ENCODE results near the gene LGR5.

Gene LGR5

DNA sequence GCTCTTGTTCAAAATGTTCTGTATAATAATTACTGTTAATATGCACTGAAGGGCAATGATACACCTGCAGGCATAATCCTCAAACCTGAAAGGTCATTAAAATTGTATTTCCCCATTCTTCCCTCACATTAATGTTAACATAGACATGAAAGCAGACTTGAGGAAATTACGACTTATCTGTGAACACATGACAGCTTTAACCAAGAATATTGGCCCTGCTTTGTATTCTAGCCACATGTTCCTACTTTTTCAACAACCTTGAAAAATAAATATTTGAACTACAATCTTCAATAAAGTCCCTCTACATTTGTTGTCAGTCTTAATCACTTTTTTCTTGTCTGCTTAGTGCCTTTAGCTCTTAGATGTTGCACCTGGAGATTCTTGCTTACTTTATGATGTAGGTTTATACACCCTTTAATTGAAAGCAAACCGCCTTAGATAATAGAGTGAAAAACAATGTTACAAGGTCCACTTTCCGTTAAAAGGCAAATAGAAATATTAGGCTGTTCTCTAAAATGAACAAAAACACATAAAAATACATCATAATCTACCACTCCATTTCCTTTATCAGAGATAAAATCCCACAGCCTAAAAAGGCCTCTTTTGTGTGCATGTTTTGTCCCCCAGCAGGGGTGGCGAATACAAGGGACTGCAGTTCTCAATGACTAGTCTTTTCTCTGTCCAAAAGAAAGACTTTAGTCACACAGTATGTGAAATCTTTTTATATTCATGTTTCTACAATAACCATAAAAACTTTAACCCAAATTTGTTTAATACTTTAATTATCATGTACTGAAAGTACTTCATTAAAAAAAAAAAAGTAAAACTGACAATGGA lies 168.1 kb downstream of the LGR5 start:
- no peak for DNase-seq

DNA sequence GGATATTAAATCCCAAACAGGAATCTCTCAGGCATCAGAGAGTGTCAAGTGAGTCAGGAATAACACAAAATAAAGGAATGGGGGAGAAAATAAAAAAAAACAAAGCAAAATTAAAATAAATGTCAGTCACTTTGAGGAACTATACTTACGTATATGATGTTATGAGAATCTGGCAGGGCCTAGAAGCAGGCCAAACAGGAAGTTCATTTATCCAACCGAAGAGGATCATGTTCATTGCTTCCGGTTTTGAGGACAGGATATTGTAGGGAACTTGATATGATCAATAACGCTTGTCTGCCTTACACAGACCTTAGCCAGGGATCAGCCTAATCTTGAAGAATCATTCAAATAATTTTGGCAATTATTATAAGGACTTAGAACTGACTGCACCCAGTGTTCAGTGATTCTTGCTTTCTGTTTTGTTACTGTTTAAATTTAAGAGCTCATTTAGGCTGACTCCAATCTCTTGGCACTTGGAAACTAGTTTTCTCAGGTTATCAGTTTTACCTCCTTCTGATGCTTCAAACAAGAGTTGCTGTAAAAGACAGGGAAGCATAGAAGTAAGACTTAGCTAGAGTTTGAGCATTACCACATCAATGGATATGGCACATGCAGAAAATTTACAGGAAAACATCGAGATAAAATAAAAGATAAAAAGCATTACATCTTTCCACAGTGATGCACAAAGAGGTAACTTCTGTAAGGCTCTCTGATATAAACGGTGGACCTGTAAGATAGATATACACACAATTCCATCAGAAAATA lies 170.6 kb downstream of the LGR5 start:
- no peak for DNase-seq

DNA sequence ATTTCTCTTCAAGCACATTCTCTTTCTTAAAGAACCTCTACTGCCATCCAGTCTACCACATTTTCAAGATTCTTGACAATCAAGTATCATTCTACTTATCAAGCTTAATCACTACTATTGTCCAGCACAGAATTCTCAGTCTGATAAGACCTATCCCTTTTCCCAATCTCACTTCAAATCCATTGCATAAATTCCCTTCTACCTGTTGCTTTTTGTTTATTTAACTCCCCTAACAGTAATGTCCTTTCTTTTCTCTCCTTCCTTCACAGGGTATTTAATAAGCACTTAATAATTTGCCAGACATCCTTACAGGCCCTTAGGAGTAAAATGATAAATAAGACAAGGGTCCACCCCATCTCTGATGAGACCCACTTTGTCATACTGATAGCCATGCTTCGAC lies 182.3 kb downstream of the LGR5 start:
- no peak for DNase-seq

DNA sequence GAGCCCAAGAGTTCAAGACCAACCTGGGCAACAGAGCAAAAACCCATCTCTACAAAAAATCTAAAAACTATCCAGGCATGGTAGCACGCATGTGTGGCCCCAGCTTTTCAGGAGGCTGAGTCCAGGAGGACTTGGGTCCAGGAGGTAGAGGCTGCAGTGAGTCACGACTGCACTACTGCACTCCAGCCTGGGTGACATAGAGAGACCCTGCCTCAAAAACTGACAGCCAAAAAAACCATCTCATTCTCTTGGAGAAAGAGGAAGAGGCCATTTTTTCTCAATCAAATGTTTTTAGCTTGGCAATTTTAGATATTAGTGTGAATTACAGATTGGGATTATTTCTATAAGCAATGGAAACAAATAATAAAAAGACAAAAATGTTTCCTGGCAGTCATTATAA lies 185.9 kb downstream of the LGR5 start:
- no peak for DNase-seq

DNA sequence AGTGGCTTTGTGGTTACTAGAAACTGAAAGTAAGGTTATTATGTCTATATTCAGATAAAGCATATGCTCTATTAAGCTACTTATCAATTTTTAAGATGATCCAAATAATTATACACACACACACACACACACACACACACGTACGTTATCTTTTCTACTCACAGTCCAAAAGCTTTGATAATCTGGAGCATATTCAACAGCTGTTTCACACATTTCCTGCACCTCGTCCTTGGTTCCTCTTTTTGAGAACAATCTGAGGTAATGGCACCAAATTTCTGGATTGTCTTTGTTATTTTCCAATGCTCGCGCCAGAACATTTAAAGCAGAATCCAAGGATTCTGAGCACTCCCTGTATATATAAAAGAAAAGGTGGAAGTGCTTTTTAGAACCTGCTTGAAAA lies 186.5 kb downstream of the LGR5 start:
- no peak for DNase-seq

DNA sequence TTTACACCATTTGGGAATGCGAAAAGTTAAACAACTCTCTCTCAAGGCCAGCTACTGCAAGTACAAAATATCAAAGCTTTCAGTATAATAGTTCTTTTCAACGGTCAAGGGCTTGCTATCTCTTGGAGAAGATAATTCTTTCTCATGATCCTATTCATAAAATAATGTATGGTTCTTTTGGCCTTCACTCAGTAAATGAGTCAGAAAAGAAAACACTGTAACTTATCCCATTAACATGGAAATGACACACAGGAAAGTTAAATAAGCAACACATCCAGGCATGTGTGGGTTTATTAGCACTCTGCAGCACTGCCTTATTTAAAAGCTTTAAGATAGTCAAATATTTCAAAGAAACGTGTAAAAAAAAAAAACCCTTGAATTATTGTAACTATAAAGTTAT lies 187.2 kb downstream of the LGR5 start:
- DNase-seq: no peak

DNA sequence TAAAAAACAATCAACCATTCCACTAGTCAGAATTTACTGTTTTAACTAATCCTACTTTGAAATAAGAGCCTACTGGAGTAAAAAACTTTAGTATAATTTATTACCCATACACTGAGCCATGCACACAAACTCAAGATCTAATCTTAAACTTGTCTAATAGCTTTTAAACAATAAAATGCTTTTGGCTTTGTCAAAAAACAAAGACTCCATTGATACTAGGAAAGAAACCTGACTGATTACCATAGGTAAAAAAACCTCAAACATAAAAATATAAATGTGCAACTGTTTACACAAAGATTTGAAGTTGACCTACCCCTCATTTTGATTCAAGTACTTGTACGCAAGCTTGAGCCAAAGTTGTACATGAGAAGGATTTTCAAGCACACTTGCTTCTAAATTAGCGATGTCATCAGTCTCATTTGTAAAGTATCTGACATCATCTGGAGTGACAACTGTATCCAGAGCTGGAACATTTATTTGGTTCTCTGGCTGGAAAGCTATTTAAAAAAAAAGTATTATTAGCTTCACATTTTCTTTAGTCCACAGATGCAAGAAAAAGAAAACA lies 187.9 kb downstream of the LGR5 start:
- DNase-seq: no peak
